HUES6 (cell line): Measurements from ENCODE around the gene GSG1L.

Experiments
- H3K27ac ChIP-seq: 2 replicates; pipeline ENCODE4 v1.7.0; 2013; ENCODE audit warnings: low read depth, mild to moderate bottlenecking, low read length, inconsistent platforms
- H3K27me3 ChIP-seq: 2 replicates; pipeline ENCODE4 v1.6.1; 2013; ENCODE audit warnings: low read length; ENCODE audit not compliant: control insufficient read depth, insufficient read depth
- H3K36me3 ChIP-seq: 2 replicates; pipeline ENCODE4 v1.6.1; 2013; ENCODE audit warnings: low read length; ENCODE audit not compliant: control insufficient read depth, insufficient read depth
- H3K4me1 ChIP-seq: 2 replicates; pipeline ENCODE4 v1.6.1; 2013; ENCODE audit warnings: low read length; ENCODE audit not compliant: control insufficient read depth, insufficient read depth
- H3K4me3 ChIP-seq: 2 replicates; pipeline ENCODE4 v1.5.1; 2013; ENCODE audit warnings: low read depth, low read length
- H3K9ac ChIP-seq: one replicate; pipeline ENCODE4 v1.6.1; 2013; ENCODE audit warnings: mild to moderate bottlenecking, low read length
- H3K9me3 ChIP-seq: 2 replicates; pipeline ENCODE4 v1.6.1; 2013; ENCODE audit warnings: low read depth, low read length; ENCODE audit not compliant: control insufficient read depth, insufficient read depth

GSG1L gene

DNA sequence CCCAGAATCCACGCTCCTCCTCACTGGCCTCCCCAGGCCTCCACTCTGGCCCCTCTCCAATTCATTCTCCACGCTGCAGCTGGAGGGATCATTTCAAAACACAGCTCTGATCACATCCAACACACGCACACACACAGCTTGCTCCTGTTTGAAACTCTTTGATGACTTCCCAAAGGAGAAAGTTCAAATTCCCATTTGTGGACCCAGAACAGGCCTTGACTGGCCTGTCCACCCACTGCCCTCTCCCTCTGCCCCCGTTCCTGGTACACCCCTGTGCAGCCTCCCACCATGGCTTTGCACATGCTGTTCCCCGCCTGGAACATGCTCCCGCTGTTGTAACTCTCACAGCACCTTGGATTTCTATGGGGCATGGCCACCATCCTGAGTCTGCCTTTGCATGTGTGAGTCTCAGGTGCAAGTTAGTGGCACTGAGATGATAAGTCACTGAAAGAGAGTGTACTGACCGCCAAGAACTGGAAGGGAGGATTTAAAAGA, 100.0 kb downstream of the GSG1L start:
- no peaks in the 10 kb centered on the region for H3K4me1 ChIP-seq
- H3K4me3 ChIP-seq: no peak overlapping the region
- no peak overlapping the region for H3K27ac ChIP-seq
- no peak overlapping the region for H3K9ac ChIP-seq
- H3K27me3 ChIP-seq: peaks cover 3% of the 10 kb centered on the region; the same call in 1 of the 2 replicates
- no peaks in the 10 kb centered on the region for H3K36me3 ChIP-seq
- H3K9me3 ChIP-seq: no peaks in the 10 kb centered on the region

DNA sequence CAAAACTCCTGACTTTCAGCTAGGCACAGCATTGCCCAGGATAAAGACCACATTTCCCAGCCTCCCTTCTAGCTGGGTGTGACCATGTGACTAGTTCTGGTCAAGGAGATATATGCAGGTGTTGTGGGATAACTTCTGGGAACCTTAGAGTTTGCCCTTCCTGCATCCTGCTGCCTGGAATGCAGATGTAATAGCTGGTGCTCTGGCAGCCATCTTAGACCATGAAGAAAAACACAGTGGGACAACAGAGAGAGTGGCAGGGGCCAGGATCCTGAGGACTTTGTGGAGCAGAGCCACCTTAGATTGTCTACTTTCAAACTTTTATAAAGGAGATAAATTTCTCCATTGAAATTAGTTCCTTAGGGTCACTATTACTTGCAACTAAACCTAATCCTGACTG, 101.3 kb downstream of the GSG1L start:
- no peak overlapping the region for H3K4me3 ChIP-seq
- no peak overlapping the region for H3K9ac ChIP-seq
- no peaks in the 10 kb centered on the region for H3K4me1 ChIP-seq
- H3K27me3 ChIP-seq: peaks cover 3% of the 10 kb centered on the region; the same call in 1 of the 2 replicates
- peaks cover 8% of the 10 kb centered on the region for H3K9me3 ChIP-seq
- H3K36me3 ChIP-seq: no peaks in the 10 kb centered on the region
- H3K27ac ChIP-seq: no peak overlapping the region

- Histone ChIP-seq H3K9ac (no peak overlapping the region), H3K36me3 (no peaks in the 10 kb centered on the region), H3K4me3 (no peak overlapping the region), H3K27me3 (peaks cover 3% of the 10 kb centered on the region; the same call in 1 of the 2 replicates), H3K9me3 (peaks cover 9% of the 10 kb centered on the region), H3K4me1 (no peaks in the 10 kb centered on the region), H3K27ac (no peak overlapping the region)
These were observed 102.3 kb downstream of the GSG1L start for GRCh38 chr16:27961296-27961620.

- Histone ChIP-seq H3K36me3 (no peaks in the 10 kb centered on the region), H3K9me3 (peaks cover 10% of the 10 kb centered on the region), H3K4me1 (no peaks in the 10 kb centered on the region), H3K27me3 (peaks cover 3% of the 10 kb centered on the region; the same call in 1 of the 2 replicates), H3K4me3 (no peak overlapping the region), H3K9ac (no peak overlapping the region), H3K27ac (no peak overlapping the region)
These were observed 102.8 kb downstream of the GSG1L start for GRCh38 chr16:27960619-27961295.

- no peaks in the 10 kb centered on the region for H3K4me1 ChIP-seq
- H3K4me3 ChIP-seq: no peak overlapping the region
- no peak overlapping the region for H3K27ac ChIP-seq
- H3K9me3 ChIP-seq: peaks cover 16% of the 10 kb centered on the region
- H3K27me3 ChIP-seq: peaks cover 3% of the 10 kb centered on the region; the same call in 1 of the 2 replicates
- H3K36me3 ChIP-seq: no peaks in the 10 kb centered on the region
- H3K9ac ChIP-seq: no peak overlapping the region
These were observed 103.6 kb downstream of the GSG1L start for GRCh38 chr16:27959914-27960313.

DNA sequence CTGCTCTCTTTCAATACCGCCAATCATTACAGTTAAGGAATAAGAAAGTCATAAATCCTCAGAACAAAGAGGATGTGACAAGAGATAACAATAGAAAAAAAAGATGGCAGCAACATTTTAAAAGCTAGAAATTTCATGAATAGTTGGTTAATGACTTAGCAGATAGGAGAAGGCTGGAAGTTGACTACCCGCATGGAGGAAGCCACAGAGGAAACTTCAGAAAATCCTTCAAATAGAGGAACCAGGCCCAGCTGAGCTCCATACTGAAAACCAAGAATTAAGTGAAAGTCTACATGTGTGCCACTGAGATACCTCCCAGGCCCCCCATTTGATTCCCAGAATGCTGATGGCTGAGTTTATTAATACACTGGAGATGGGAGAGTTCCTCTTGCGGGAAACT, 109.3 kb downstream of the GSG1L start:
- Histone ChIP-seq H3K9me3 (peaks cover 16% of the 10 kb centered on the region), H3K9ac (no peak overlapping the region), H3K27ac (no peak overlapping the region), H3K27me3 (peaks cover 18% of the 10 kb centered on the region), H3K4me3 (no peak overlapping the region), H3K4me1 (no peaks in the 10 kb centered on the region), H3K36me3 (no peaks in the 10 kb centered on the region)

DNA sequence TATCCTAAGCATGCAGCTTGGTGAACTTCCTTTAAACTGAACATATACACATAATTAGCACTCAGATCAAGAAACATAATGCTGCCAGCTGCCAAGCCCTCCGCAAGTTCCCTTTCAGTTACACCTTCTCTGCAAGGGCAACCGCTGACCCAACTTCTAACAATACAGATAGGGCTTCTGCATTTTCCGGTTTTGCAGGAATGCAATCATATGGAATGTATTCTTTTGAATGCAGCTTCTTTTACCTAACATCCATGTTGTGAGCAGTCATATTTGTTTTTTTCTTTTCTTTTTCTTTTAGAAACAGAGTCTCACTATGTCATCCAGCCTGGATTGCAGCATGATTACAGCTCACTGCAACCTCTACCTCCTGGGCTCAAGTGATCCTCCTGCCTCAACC, 110.7 kb downstream of the GSG1L start:
- Histone ChIP-seq H3K9ac (no peak overlapping the region), H3K27ac (no peak overlapping the region), H3K36me3 (no peaks in the 10 kb centered on the region), H3K4me1 (no peaks in the 10 kb centered on the region), H3K4me3 (no peak overlapping the region), H3K9me3 (peaks cover 14% of the 10 kb centered on the region), H3K27me3 (peaks cover 18% of the 10 kb centered on the region)

GRCh38 chr16:27951489-27952120, 111.9 kb downstream of the GSG1L start:
- Histone ChIP-seq H3K27ac (no peak overlapping the region), H3K4me3 (no peak overlapping the region), H3K4me1 (no peaks in the 10 kb centered on the region), H3K9ac (no peak overlapping the region), H3K27me3 (peaks cover 18% of the 10 kb centered on the region), H3K36me3 (no peaks in the 10 kb centered on the region), H3K9me3 (peaks cover 7% of the 10 kb centered on the region; the same call in 1 of the 2 replicates)

- Histone ChIP-seq H3K4me1 (no peaks in the 10 kb centered on the region), H3K9ac (no peak overlapping the region), H3K9me3 (0 out of 2 replicates have a peak, but pooled peaks cover 2% of the 10 kb centered on the region), H3K27me3 (peaks cover 18% of the 10 kb centered on the region), H3K36me3 (no peaks in the 10 kb centered on the region), H3K4me3 (no peak overlapping the region), H3K27ac (no peak overlapping the region)
These were observed 113.2 kb downstream of the GSG1L start for GRCh38 chr16:27950206-27950887.

DNA sequence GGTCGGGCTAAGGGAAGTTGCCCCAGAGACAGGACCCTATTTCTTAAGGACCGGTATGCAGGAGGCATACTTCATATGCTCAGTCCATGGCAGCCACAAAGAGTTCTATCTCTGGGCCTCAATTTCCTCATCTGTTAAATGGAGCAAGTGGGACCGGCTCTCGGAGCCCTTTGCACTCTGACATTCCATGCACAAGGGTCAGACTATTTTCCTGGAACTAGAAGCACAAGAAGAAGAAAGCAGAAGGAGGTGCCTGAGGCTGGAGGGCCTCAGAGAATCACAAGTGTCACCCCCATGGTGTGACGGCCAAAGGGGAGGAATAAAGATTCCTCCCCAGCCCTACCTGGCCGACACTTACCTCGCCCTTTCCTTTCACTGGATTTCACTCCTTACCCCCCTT, 115.8 kb downstream of the GSG1L start:
- no peak overlapping the region for H3K9ac ChIP-seq
- no peak overlapping the region for H3K4me3 ChIP-seq
- H3K27ac ChIP-seq: no peak overlapping the region
- H3K9me3 ChIP-seq: no peaks in the 10 kb centered on the region
- H3K27me3 ChIP-seq: peaks cover 16% of the 10 kb centered on the region
- no peaks in the 10 kb centered on the region for H3K4me1 ChIP-seq
- no peaks in the 10 kb centered on the region for H3K36me3 ChIP-seq
